Parathyroid adenoma (tissue), 2 donors: ENCODE data around the gene HHEX.
"Not testable (repeated sequence)": the region's sequence is repeated elsewhere in the genome, so short reads cannot be mapped to it uniquely, and the experiment has no call there.

Source experiments
- H2AFZ ChIP-seq: fragments of 300-600 bp; sonication (generic); one replicate; pipeline ENCODE4 v1.7.0; 2017; ENCODE audit warnings: antibody characterized with exemption, mild to moderate bottlenecking
- H3K27ac ChIP-seq: fragments of 300-600 bp; sonication (generic); one replicate; pipeline ENCODE4 v1.7.0; 2017
- H3K27me3 ChIP-seq: fragments of 300-600 bp; sonication (generic); one replicate; pipeline ENCODE4 v1.7.0; 2017; ENCODE audit warnings: low read length; ENCODE audit not compliant: control insufficient read depth, insufficient read depth
- H3K36me3 ChIP-seq: fragments of 300-600 bp; sonication (generic); one replicate; pipeline ENCODE4 v1.7.0; 2017; ENCODE audit warnings: low read length; ENCODE audit not compliant: control insufficient read depth, insufficient read depth
- H3K4me1 ChIP-seq: fragments of 300-600 bp; sonication (generic); one replicate; pipeline ENCODE4 v1.7.0; 2017; ENCODE audit warnings: control low read depth
- H3K4me2 ChIP-seq: fragments of 300-600 bp; sonication (generic); one replicate; pipeline ENCODE4 v1.7.0; 2017; ENCODE audit warnings: low read length
- H3K4me3 ChIP-seq: fragments of 300-600 bp; sonication (generic); one replicate; pipeline ENCODE4 v1.7.0; 2017; ENCODE audit warnings: low read depth, low read length
- H3K79me2 ChIP-seq: fragments of 300-600 bp; sonication (generic); one replicate; pipeline ENCODE4 v1.7.0; 2017; ENCODE audit warnings: control low read depth
- H3K9ac ChIP-seq: fragments of 300-600 bp; sonication (generic); one replicate; pipeline ENCODE4 v1.7.0; 2017; ENCODE audit warnings: mild to moderate bottlenecking
- H3K9me3 ChIP-seq: fragments of 300-600 bp; sonication (generic); one replicate; pipeline ENCODE4 v1.7.0; 2017; ENCODE audit warnings: low read length; ENCODE audit not compliant: control insufficient read depth
- CTCF ChIP-seq: fragments of 300-600 bp; sonication (generic); IDR thresholded peaks from one replicate; pipeline ENCODE4 v1.7.0; 2017; ENCODE audit warnings: antibody characterized with exemption, mild to moderate bottlenecking
- donor health status: primary hyperparathyroidism.

Gene HHEX

GRCh38 chr10:92740762-92741161 lies 51.0 kb downstream of the HHEX start:
- TF ChIP-seq CTCF, result no peak
- H3K4me2 ChIP-seq, result no peak overlapping the region
- no peak overlapping the region for H2AFZ ChIP-seq
- H3K4me1 ChIP-seq, result no peaks in the 10 kb centered on the region
- no peaks in the 10 kb centered on the region for H3K36me3 ChIP-seq
- H3K4me3 ChIP-seq, result no peak overlapping the region
- H3K27ac ChIP-seq, result no peak overlapping the region
- H3K27me3 ChIP-seq, result no peaks in the 10 kb centered on the region
- H3K9me3 ChIP-seq, result no peaks in the 10 kb centered on the region
- no peaks in the 10 kb centered on the region for H3K79me2 ChIP-seq
- H3K9ac ChIP-seq, result no peak overlapping the region

GRCh38 chr10:92741741-92742140 lies 52.0 kb downstream of the HHEX start:
- H3K4me2 ChIP-seq, H3K27ac ChIP-seq, H3K9me3 ChIP-seq, H3K27me3 ChIP-seq, H3K4me3 ChIP-seq, H3K4me1 ChIP-seq, H3K79me2 ChIP-seq, H3K36me3 ChIP-seq, H2AFZ ChIP-seq, H3K9ac ChIP-seq: not testable (repeated sequence)

- no peaks in the 10 kb centered on the region for H3K9me3 ChIP-seq
- H3K4me2 ChIP-seq, result no peak overlapping the region
- no peaks in the 10 kb centered on the region for H3K36me3 ChIP-seq
- no peak overlapping the region for H3K27ac ChIP-seq
- no peak overlapping the region for H3K9ac ChIP-seq
- no peak for TF ChIP-seq CTCF
- H3K4me1 ChIP-seq, result no peaks in the 10 kb centered on the region
- no peaks in the 10 kb centered on the region for H3K27me3 ChIP-seq
- H3K79me2 ChIP-seq, result no peaks in the 10 kb centered on the region
- H2AFZ ChIP-seq, result no peak overlapping the region
- H3K4me3 ChIP-seq, result no peak overlapping the region
Measured at GRCh38 chr10:92742331-92743228, 52.8 kb downstream of the HHEX start.
